Stomach (tissue), 9 donors: Measurements from ENCODE around the gene SLC38A3. TPM values are rescaled to one million over a fixed set of nuclear protein-coding genes. Genes with fewer than 3 reads are reported as not detected.

Experiments used
- DNase-seq, 2 donors: peaks; one replicate each; pipeline versions ENCODE4 v3.0.0 to v3.0.0-alpha.2; 2013 to 2019
- H3K27ac ChIP-seq, 5 donors: fragments of 200-600 bp in 4 of 5; sonication (generic) in 4 of 5; one replicate each; pipeline ENCODE4 v1.5.1; 2013 to 2019; ENCODE audit warnings: mild to moderate bottlenecking in 1 of 5, moderate library complexity in 1 of 5
- H3K27me3 ChIP-seq, 3 donors: fragments of 200-600 bp; sonication (generic); one replicate each; pipeline ENCODE4 v1.5.1; 2017 to 2019; ENCODE audit warnings: mixed run types in 1 of 3
- H3K36me3 ChIP-seq, 4 donors: fragments of 200-600 bp; sonication (generic); 1 replicate in 3 of 4; 2 replicates in 1 of 4; pipeline ENCODE4 v1.5.1; 2016 to 2019
- H3K4me1 ChIP-seq, 4 donors: fragments of 200-600 bp; sonication (generic); one replicate each; pipeline ENCODE4 v1.5.1; 2016 to 2019
- H3K4me3 ChIP-seq, 4 donors: fragments of 200-600 bp; sonication (generic) in 3 of 4; one replicate each; pipeline ENCODE4 v1.5.1; 2016 to 2019; ENCODE audit warnings: mild to moderate bottlenecking in 1 of 4
- H3K9me3 ChIP-seq, 4 donors: fragments of 200-600 bp; sonication (generic); one replicate each; pipeline ENCODE4 v1.5.1; 2016 to 2019
- CTCF ChIP-seq, 7 experiments: fragments of 450-650 bp in 4 of 7; fragments of 200-600 bp in 3 of 7; sonication (generic) in 3 of 7; IDR thresholded peaks; one replicate each; pipeline ENCODE4 v1.5.1; 2016 to 2019; ENCODE audit warnings: antibody characterized with exemption in 7 of 7, control low read depth in 2 of 7, mild to moderate bottlenecking in 1 of 7
- EP300 ChIP-seq: sonication (generic); formaldehyde crosslinking; IDR thresholded peaks from one replicate; pipeline ENCODE4 v1.6.1; 2017; ENCODE audit warnings: antibody characterized with exemption
- POLR2A ChIP-seq, 4 donors: fragments of 450-650 bp; IDR thresholded peaks; one replicate each; pipeline ENCODE4 v1.6.1; 2016; ENCODE audit warnings: antibody characterized with exemption in 4 of 4, control low read depth in 2 of 4, mild to moderate bottlenecking in 1 of 4, moderate library complexity in 1 of 4
- POLR2AphosphoS5 ChIP-seq, 3 donors: sonication (generic); formaldehyde crosslinking; IDR thresholded peaks; one replicate each; pipeline ENCODE4 v1.6.1; 2016; ENCODE audit warnings: antibody characterized with exemption in 3 of 3
- WGBS, 5 donors: extraction: QIAGEN DNeasy Blood & Tissue Kit in 3 of 5; methylation state at CpG; one replicate each; pipeline versions ENCODE4 v1.1.5 to v1.1.7; 2013 to 2018; 5-methylcytosine and 5-hydroxymethylcytosine counted together
- intact Hi-C: fragments of 100-400 bp; cut with DNase I; formaldehyde crosslinking; loops from one replicate; pipeline ENCODE4 v1.15.1; 2023; ENCODE audit warnings: low total_unique reads
- polyA plus RNA-seq, 3 donors: library from polyadenylated mRNA; stranded (reverse); fragments of 200-250 nt; gene quantifications; one replicate each; pipeline ENCODE4 v1.2.3, GENCODE V29; 2013
- total RNA-seq, 5 donors: library from RNA; depleted of rRNA; stranded (reverse); fragments of >200 nt; gene quantifications; one replicate each; pipeline versions ENCODE4 v1.1.0 to v1.2.3, GENCODE V29; 2014 to 2016
- donor health status: healthy with polysubstance abuse.
- donor health status: Bipolar disorder and iron deficiency.
- donor health status: healthy.

SLC38A3 gene
- total and polyA plus RNA-seq, 8 donors: 0.15 to 3.1 (median 1.0) TPM; not detected in 4

DNA sequence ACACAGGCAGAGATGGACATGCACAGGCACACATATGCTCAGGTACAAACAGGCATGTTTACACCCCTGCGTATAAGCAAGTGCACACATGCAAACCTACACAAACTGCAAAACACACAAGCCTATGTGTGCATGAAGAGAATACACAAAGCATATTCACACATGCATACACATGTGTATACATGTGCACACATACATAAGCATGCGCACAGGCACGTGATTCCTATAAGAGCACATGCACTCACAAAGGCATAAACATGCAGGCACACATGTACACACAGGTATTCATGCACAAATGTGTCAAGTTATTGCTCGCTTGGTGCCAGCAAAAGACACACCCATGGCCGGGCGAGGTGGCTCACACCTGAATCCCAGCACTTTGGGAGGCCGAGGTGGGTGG lies 15.1 kb upstream of the SLC38A3 start:
- Histone ChIP-seq H3K27me3 (peaks cover 8 to 34% (median 18%) of the 10 kb centered on the region in 3 donors), H3K4me3 (no peak overlapping the region), H3K27ac (no peak overlapping the region), H3K9me3 (no peaks in the 10 kb centered on the region), H3K36me3 (peaks cover 2 to 34% (median 31%) of the 10 kb centered on the region in 4 donors), H3K4me1 (peaks cover 8 to 32% (median 28%) of the 10 kb centered on the region in 4 donors)
- TF ChIP-seq POLR2AphosphoS5 (IDR thresholded peaks at IDR 0.05) (no peak), POLR2A (IDR thresholded peaks at IDR 0.05) (no peak), CTCF (IDR thresholded peaks at IDR 0.05) (no peak), EP300 (no peak)
- no peak for DNase-seq
- intact Hi-C loops: loop anchor here (5.0 kb wide), 2 partner anchors 68 to 82 kb away; no protein-coding TSS in a partner anchor
- 64 to 82% (median 79%) methylated on average over 6 to 7 of the region's 7 CpGs for WGBS, 5 donors

- no peaks in the 10 kb centered on the region for H3K9me3 ChIP-seq
- peaks cover 8 to 45% (median 20%) of the 10 kb centered on the region in 3 donors for H3K27me3 ChIP-seq
- H3K27ac ChIP-seq: no peak within 1 kb of the TSS
- WGBS, 5 donors: 54 to 71% (median 68%) methylated on average over 6 to 8 of the region's 8 CpGs
- H3K4me1 ChIP-seq: peaks cover 8 to 37% (median 30%) of the 10 kb centered on the region in 4 donors
- no peak within 1 kb of the TSS for H3K4me3 ChIP-seq
- H3K36me3 ChIP-seq: peaks cover 2 to 23% (median 20%) of the 10 kb centered on the region in 4 donors
- DNase-seq: no peak
- intact Hi-C loops: loop anchor here (5.0 kb wide), 1 partner anchor 81 kb away; no protein-coding TSS in a partner anchor
- no peak for TF ChIP-seq CTCF (IDR thresholded peaks at IDR 0.05)
- TF ChIP-seq POLR2AphosphoS5 (IDR thresholded peaks at IDR 0.05): no peak
- TF ChIP-seq POLR2A (IDR thresholded peaks at IDR 0.05): no peak
- TF ChIP-seq EP300: no peak
These were observed 14.0 kb upstream of the SLC38A3 start, which contains the start of gene GNAT1 for GRCh38 chr3:50190936-50191660. Gene GNAT1 (plus strand): TSS chr3:50191610. CDS start chr3:50191726, 116 bp downstream.

DNA sequence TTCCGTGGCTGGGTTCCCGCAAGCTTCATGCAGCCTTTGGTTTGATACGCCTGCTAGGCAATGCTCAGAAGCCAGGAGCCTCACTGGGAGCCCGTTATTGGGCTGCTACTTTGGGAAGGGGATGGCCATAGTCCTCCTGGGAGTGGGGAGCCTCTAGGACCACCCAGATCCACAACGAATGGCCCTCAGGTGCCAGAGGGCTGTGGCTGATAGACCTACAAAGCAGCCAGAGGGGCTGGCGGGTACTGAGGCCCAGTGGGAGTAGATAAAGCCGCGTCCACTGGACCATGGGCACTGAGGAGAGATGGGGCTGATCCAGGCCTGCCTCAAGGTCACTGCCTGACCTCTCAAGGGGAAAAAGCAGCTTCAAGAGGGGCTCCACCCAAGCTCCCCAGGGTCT lies 12.9 kb upstream of the SLC38A3 start:
- WGBS, 5 donors: 76 to 87% (median 80%) methylated on average over 3 to 8 of the region's 8 CpGs
- no peaks in the 10 kb centered on the region for H3K9me3 ChIP-seq
- intact Hi-C loops: loop anchor here (2.0 to 5.0 kb wide), 2 partner anchors 35 to 80 kb away; no protein-coding TSS in a partner anchor
- no peak overlapping the region for H3K27ac ChIP-seq
- peaks cover 8 to 37% (median 30%) of the 10 kb centered on the region in 4 donors for H3K4me1 ChIP-seq
- TF ChIP-seq CTCF (IDR thresholded peaks at IDR 0.05) (no peak), POLR2A (IDR thresholded peaks at IDR 0.05) (no peak), POLR2AphosphoS5 (IDR thresholded peaks at IDR 0.05) (no peak), EP300 (no peak)
- peaks cover 2 to 13% (median 10%) of the 10 kb centered on the region in 4 donors for H3K36me3 ChIP-seq
- DNase-seq: no peak
- peaks cover 8 to 48% (median 20%) of the 10 kb centered on the region in 3 donors for H3K27me3 ChIP-seq
- H3K4me3 ChIP-seq: no peak overlapping the region

- WGBS, 5 donors: 0 to 18% (median 10%) methylated on average over 1 to 21 of the region's 21 CpGs
- Histone ChIP-seq H3K9me3 (no peaks in the 10 kb centered on the region), H3K27ac (no peak overlapping the region), H3K36me3 (peaks cover under 1 to 9% (median 5%) of the 10 kb centered on the region in 4 donors), H3K4me3 (no peak overlapping the region), H3K27me3 (peaks cover 8 to 48% (median 20%) of the 10 kb centered on the region in 3 donors), H3K4me1 (peaks cover 8 to 37% (median 30%) of the 10 kb centered on the region in 4 donors)
- intact Hi-C loops: loop anchor here (2.0 to 5.0 kb wide), 2 partner anchors 34 to 80 kb away; no protein-coding TSS in a partner anchor
- TF ChIP-seq CTCF (IDR thresholded peaks at IDR 0.05) (peak in 5 of 7 experiments; percentile 68 to 94 (median 91)), EP300 (no peak), POLR2AphosphoS5 (IDR thresholded peaks at IDR 0.05) (no peak), POLR2A (IDR thresholded peaks at IDR 0.05) (no peak)
- peak; percentile 82 to 89 for DNase-seq
These were observed 12.4 kb upstream of the SLC38A3 start for GRCh38 chr3:50192689-50193141.
